Coronary artery (tissue), 2 donors: ENCODE data around the gene RHOG.
"Not testable (repeated sequence)": the region's sequence is repeated elsewhere in the genome, so short reads cannot be mapped to it uniquely, and the experiment has no call there.

Experiments
- DNase-seq: peaks from one replicate; pipeline ENCODE4 v3.0.0-alpha.2; 2017; ENCODE audit warnings: low spot score
- H3K27ac ChIP-seq, 2 donors: fragments of 200-600 bp; sonication (generic); one replicate each; pipeline ENCODE4 v1.5.1; 2016 to 2019
- H3K4me3 ChIP-seq: fragments of 200-600 bp; sonication (generic); 2 replicates; pipeline ENCODE4 v1.5.1; 2016; ENCODE audit warnings: mild to moderate bottlenecking, moderate library complexity
- TF ChIP-seq, protein P1 (sequence below): fragments of 200-600 bp; sonication (generic); IDR thresholded peaks from one replicate; pipeline ENCODE4 v1.5.1; 2019; ENCODE audit warnings: antibody characterized with exemption

The RHOG gene

DNA sequence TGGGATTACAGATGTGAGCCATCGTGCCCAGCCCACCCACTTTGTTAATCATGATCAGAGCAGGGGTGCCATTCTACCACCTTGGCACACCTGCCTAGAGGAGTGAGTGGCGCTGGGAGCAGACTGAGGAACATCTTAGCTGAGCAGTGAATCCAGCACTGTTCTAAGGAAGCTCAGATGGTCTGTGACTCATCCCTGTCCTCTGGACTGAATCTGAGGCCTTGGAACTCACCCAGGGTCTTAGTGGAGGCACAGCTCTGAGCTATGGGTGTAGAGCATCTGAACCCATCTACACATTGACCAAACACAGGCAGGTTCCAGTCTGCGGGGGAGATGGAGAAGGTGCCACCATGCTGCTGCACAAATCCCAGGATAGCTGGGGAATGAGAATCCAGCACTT is 17.5 kb downstream of the RHOG start:
- Histone ChIP-seq H3K27ac (no peak overlapping the region), H3K4me3 (no peak overlapping the region)
- no peak for DNase-seq
- TF ChIP-seq, protein P1, sequence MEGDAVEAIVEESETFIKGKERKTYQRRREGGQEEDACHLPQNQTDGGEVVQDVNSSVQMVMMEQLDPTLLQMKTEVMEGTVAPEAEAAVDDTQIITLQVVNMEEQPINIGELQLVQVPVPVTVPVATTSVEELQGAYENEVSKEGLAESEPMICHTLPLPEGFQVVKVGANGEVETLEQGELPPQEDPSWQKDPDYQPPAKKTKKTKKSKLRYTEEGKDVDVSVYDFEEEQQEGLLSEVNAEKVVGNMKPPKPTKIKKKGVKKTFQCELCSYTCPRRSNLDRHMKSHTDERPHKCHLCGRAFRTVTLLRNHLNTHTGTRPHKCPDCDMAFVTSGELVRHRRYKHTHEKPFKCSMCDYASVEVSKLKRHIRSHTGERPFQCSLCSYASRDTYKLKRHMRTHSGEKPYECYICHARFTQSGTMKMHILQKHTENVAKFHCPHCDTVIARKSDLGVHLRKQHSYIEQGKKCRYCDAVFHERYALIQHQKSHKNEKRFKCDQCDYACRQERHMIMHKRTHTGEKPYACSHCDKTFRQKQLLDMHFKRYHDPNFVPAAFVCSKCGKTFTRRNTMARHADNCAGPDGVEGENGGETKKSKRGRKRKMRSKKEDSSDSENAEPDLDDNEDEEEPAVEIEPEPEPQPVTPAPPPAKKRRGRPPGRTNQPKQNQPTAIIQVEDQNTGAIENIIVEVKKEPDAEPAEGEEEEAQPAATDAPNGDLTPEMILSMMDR, result no peak

DNA sequence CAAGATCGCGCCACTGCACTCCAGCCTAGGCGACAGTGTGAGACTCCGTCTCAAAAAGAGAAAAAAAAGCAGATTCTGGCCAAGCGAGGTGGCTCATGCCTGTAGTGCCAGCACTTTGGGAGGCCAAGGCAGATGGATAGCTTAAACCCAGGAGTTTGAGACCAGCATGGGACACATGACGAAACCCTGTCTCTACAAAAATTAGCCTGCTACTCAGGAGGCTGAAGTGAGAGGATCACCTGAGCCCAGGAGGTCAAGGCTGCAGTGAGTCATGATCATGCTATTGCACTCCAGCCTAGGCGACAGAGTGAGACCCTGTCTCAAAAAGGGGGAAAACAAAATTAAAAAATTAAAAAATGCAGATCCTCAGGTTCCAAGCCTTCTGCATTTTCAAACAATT is 18.4 kb downstream of the RHOG start:
- no peak for DNase-seq
- TF ChIP-seq, protein P1, result no peak
- Histone ChIP-seq H3K27ac (no peak overlapping the region), H3K4me3 (no peak overlapping the region)

DNA sequence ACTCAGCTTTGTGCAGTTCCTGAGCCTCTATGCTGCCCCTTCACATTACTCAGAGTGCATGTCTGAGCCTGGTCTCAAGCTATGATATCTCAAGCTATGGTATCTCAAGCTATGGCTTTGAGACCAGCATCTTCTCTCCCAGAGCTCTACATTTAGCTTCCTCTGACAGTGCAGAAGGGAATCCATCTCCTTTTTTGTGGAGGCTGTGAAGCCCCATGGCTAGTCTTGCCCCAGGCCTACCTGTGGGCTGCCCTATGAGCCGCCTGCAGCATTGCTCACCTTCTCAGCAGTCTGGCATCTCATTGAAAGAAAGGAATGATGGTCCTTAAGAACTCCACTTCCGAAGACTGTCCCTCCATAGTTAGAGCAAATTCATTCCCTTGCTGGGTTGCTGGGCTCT is 19.8 kb downstream of the RHOG start:
- Histone ChIP-seq H3K4me3 (no peak overlapping the region), H3K27ac (no peak overlapping the region)
- no peak for DNase-seq
- TF ChIP-seq, protein P1, result no peak

GRCh38 chr11:3817181-3817800 is 23.5 kb downstream of the RHOG start:
- TF ChIP-seq, protein P1, result no peak
- H3K27ac ChIP-seq, result no peak overlapping the region
- H3K4me3 ChIP-seq, result no peak overlapping the region
- no peak for DNase-seq

DNA sequence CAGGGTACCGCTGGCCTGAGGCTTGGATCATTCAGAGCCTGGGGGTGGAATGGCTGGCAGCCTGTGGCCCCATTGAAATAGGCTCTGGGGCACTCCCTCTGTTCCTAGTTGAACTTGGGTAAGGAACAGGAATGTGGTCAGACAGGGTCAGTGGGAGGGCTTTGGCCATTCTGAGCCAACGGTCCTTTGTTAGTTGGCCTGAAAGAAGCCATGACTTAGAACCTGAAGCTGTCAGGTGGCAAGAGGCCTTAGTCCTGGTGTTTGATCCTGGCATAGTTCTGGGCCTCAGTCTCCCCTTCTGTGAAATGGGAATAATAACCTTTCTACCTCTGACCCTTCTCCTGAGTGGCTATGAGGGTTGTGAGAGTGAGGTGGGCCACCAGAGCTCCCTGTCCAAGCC is 24.1 kb downstream of the RHOG start:
- DNase-seq, result no peak
- Histone ChIP-seq H3K27ac (no peak overlapping the region), H3K4me3 (no peak overlapping the region)
- TF ChIP-seq, protein P1, result no peak

GRCh38 chr11:3815845-3816244 is 24.9 kb downstream of the RHOG start:
- Histone ChIP-seq H3K4me3 (no peak overlapping the region), H3K27ac (no peak overlapping the region)
- DNase-seq, result no peak
- TF ChIP-seq, protein P1, result no peak

GRCh38 chr11:3814832-3815231 is 25.9 kb downstream of the RHOG start:
- not testable (repeated sequence) for DNase-seq, H3K27ac ChIP-seq

DNA sequence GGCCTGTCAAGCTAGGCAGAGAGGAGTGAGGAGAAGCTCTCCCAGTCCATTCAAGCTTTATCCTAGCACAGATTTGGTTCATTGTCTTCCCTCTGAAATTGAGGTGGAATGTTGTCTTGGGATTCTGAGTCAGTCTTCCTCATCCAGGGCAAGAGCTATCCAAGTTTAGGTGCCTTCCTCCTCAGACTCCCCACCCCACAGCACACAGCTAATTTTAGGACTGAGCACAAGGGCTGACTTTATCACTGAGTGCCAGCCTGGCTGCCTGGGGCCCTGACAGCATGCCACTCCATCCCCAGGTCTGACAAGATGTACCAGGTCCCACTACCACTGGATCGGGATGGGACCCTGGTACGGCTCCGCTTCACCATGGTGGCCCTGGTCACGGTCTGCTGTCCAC is 29.8 kb downstream of the RHOG start:
- Histone ChIP-seq H3K27ac (no peak overlapping the region), H3K4me3 (no peak overlapping the region)
- TF ChIP-seq, protein P1, result no peak
- DNase-seq, result no peak

More at GRCh38 chr11:3814832-3815231, 25.9 kb downstream of the RHOG start:
- not testable (repeated sequence) for H3K4me3 ChIP-seq
